Measurements from ENCODE around the gene COG3. TPM values are rescaled to one million over a fixed set of nuclear protein-coding genes. Genes with fewer than 3 reads are reported as not detected.

COG3 gene
- total and polyA plus RNA-seq, 2 of the 13 experiments (the other 11 are each of a cell fraction or from before 2014, with no cell fraction given): 37.8 to 47.5 TPM

DNA sequence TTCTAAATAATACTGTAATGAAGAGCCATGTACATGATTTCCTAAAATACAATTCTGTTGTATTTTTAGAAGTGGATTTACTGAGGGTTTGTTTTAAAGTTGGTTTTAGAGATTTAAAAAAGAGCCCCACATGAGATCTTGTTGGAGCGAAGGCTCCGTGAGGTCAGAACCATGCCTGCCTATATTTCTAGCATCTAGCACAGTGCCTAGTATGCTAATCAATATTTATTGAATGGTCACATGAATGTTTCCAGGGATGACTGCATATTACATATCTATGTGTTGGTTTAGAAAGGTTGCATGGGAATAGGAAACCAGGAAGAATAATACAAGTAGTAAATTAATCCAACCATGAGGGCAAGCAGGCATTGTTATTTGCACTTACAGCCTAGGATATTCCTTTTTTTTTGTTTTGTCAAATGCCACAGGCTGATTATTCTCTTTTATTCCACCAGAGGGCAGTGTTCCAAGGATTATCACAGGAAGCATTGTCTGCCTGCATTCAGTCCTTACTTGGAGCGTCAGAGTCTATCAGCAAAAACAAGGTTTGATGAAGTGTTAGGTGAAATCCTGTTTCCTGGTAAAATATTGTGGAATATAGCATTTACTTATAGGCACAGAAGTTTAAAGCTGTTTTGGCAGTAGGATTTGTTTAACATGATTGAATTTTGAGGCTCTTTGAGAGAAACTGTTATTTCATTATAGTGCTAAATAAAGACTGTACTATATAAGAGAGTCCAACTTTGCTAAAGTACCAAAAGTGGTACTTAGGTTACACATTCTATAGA is 46.8 kb downstream of the COG3 start (continued):
- no peak for TF ChIP-seq TOPORS (CRISPR knock-in tag; IDR thresholded peaks at IDR 0.05)
- TF ChIP-seq ZNF331 (CRISPR knock-in tag; IDR thresholded peaks at IDR 0.05): 0 out of 2 replicates have a peak, but pooled peaks have one; percentile 13
- TF ChIP-seq SMC3 (IDR thresholded peaks at IDR 0.05; ENCODE audit: low read length): peak; percentile 69

DNA sequence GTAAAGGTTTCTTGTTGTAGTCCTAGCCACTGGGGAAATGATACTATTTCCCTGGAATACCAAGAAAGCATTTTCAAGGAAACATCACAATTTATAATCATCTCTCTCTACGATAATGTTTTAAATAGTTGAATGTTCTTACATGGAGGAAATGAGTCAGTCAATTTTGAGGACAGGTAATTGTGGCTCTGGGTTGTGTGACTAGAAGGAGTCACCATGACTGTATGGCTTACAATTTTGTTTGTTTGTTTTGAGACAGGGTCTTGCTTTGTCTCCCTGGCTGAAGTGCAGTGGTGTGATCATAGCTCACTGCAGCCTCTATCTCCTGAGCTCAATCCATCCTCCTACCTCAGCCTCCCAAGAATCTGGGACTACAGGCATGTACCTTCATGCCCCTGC is 47.4 kb downstream of the COG3 start:
- peaks cover 15 to 69% of the 10 kb centered on the region in 2 experiments for H3K36me3 ChIP-seq (replicated peaks in 1 of 2; ENCODE audit: control insufficient read depth in 1 of 2, insufficient read depth in 2 of 2, low read length in 2 of 2)

More for the DNA sequence above, 47.4 kb downstream of the COG3 start:
- H3K27ac ChIP-seq (ENCODE audit: extremely low read length, insufficient read depth, low read length): no peak overlapping the region
- H4K20me1 ChIP-seq (ENCODE audit: insufficient read depth, low read length): no peaks in the 10 kb centered on the region
- no peaks in the 10 kb centered on the region for H3K27me3 ChIP-seq (ENCODE audit: control insufficient read depth in 1 of 2, insufficient read depth in 2 of 2, low read length in 2 of 2)
- ATAC-seq: no peak
- WGBS (ENCODE audit: low lambda C conversion rate): 81% methylated on average over 1 of the region's 1 CpG
- ChIA-PET CTCF (ENCODE audit: low intra/inter-chr PET ratio, low total read pairs) (interaction anchor here (1.1 kb wide), 1 partner anchor 206 kb away, joined by 4 read pairs; no protein-coding TSS in a partner anchor), POLR2A (no interaction called here)
- H3K79me2 ChIP-seq (ENCODE audit: insufficient read depth, low read length): no peaks in the 10 kb centered on the region
- DNase-seq (ENCODE audit: low spot score): no peak
- H2AFZ ChIP-seq (ENCODE audit: low read length): no peak overlapping the region
- in situ Hi-C loops (cut with HindIII; ENCODE audit: extremely low pct_ligation_motif_present, low pct_unique_long_range_greater_than_20kb) (loop anchor here (25.0 kb wide), 1 partner anchor 475 kb away; no protein-coding TSS in a partner anchor), intact Hi-C loops (cut with micrococcal nuclease; ENCODE audit: unreplicated experiment) (loop anchor here (5.0 kb wide), 1 partner anchor 205 kb away; no protein-coding TSS in a partner anchor)
- FAIRE-seq: no peak
- TF ChIP-seq, protein P1, sequence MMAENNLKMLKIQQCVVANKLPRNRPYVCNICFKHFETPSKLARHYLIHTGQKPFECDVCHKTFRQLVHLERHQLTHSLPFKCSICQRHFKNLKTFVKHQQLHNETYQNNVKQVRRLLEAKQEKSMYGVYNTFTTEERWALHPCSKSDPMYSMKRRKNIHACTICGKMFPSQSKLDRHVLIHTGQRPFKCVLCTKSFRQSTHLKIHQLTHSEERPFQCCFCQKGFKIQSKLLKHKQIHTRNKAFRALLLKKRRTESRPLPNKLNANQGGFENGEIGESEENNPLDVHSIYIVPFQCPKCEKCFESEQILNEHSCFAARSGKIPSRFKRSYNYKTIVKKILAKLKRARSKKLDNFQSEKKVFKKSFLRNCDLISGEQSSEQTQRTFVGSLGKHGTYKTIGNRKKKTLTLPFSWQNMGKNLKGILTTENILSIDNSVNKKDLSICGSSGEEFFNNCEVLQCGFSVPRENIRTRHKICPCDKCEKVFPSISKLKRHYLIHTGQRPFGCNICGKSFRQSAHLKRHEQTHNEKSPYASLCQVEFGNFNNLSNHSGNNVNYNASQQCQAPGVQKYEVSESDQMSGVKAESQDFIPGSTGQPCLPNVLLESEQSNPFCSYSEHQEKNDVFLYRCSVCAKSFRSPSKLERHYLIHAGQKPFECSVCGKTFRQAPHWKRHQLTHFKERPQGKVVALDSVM (CRISPR knock-in tag; IDR thresholded peaks at IDR 0.05): 0 out of 2 replicates have a peak, but pooled peaks have one; percentile 21
- no peak for TF ChIP-seq ZNF589 (CRISPR knock-in tag; conservative IDR thresholded peaks at IDR 0.05)
- no peak for TF ChIP-seq ZNF230 (CRISPR knock-in tag; IDR thresholded peaks at IDR 0.05)
- BruUV-seq (replicated peaks): no TSS peak
- no peak overlapping the region for H3K4me3 ChIP-seq (replicated peaks in 1 of 3; ENCODE audit: insufficient read depth in 1 of 3, low read depth in 2 of 3, low read length in 3 of 3)
- H3K9ac ChIP-seq (ENCODE audit: insufficient read depth, low read depth, low read length): no peak overlapping the region
- no peaks in the 10 kb centered on the region for H3K9me3 ChIP-seq (ENCODE audit: low read length)
- H3K4me2 ChIP-seq (ENCODE audit: low read depth, low read length): no peak overlapping the region
- no peaks in the 10 kb centered on the region for H3K4me1 ChIP-seq (ENCODE audit: insufficient read depth, low read length)
